Activated CD8-positive, alpha-beta memory T cell treated with anti-CD3 and anti-CD28 coated beads, Interleukin-2, amount 10 ng/mL, durations not matched to agents 7 days and 5 days (primary cell): ENCODE measurements around the gene CFAP161. TPM values are rescaled to one million over a fixed set of nuclear protein-coding genes. Genes with fewer than 3 reads are reported as not detected.

Experiments used
- ATAC-seq: fragments of 150-1000 bp; cut with Tn5 transposase; one replicate; pipeline ENCODE4 v1.10.0; 2021; ENCODE audit warnings: moderate library complexity
- CTCF ChIA-PET: fragments of 350-600 bp; sonication (Branson Sonifier 250); formaldehyde crosslinking; loops from one replicate; lab custom pipeline; 2021; ENCODE audit warnings: antibody characterized with exemption; lab: Charles Lee
- DNase-seq: peaks from one replicate; pipeline ENCODE4 v3.0.0-alpha.2; 2020
- H3K27ac Mint-ChIP-seq: one replicate; pipeline ENCODE4 v1.8.0; 2021; ENCODE audit warnings: mild to moderate bottlenecking, mixed read lengths
- H3K27me3 Mint-ChIP-seq: one replicate; pipeline ENCODE4 v1.8.0; 2021; ENCODE audit warnings: mixed read lengths
- H3K36me3 Mint-ChIP-seq: one replicate; pipeline ENCODE4 v1.8.0; 2021; ENCODE audit warnings: mild to moderate bottlenecking, mixed read lengths
- H3K4me1 Mint-ChIP-seq: one replicate; pipeline ENCODE4 v1.8.0; 2021; ENCODE audit warnings: mixed read lengths
- H3K4me3 Mint-ChIP-seq: one replicate; pipeline ENCODE4 v1.8.0; 2021; ENCODE audit warnings: mild to moderate bottlenecking, moderate library complexity, mixed read lengths
- H3K9me3 Mint-ChIP-seq: one replicate; pipeline ENCODE4 v1.8.0; 2022; ENCODE audit warnings: low read depth, mixed read lengths
- total RNA-seq, 2 experiments: library from RNA; stranded (reverse); gene quantifications; one replicate each; pipeline ENCODE4 v1.2.3, GENCODE V29; 2021

CFAP161 gene
- total RNA-seq, 2 experiments from 2014 or later: not detected

- DNase-seq (no peak), ATAC-seq (no peak)
- Mint-ChIP-seq H3K9me3 (no peaks in the 10 kb centered on the region), H3K36me3 (no peaks in the 10 kb centered on the region), H3K4me1 (peaks cover 14% of the 10 kb centered on the region), H3K4me3 (no peak overlapping the region), H3K27ac (no peak overlapping the region), H3K27me3 (peaks cover 69% of the 10 kb centered on the region)
- CTCF ChIA-PET: interaction anchor here (1.0 to 20.6 kb wide), 2 partner anchors 9 to 169 kb away, joined by 3 to 276 read pairs; no protein-coding TSS in a partner anchor
Measured at GRCh38 chr15:81097116-81097889, 36.8 kb upstream of the CFAP161 start.

GRCh38 chr15:81097890-81098280, 36.2 kb upstream of the CFAP161 start:
- Mint-ChIP-seq H3K36me3 (no peaks in the 10 kb centered on the region), H3K4me3 (no peak overlapping the region), H3K9me3 (no peaks in the 10 kb centered on the region), H3K27me3 (peaks cover 66% of the 10 kb centered on the region), H3K4me1 (peaks cover 14% of the 10 kb centered on the region), H3K27ac (no peak overlapping the region)
- DNase-seq (no peak), ATAC-seq (no peak)
- CTCF ChIA-PET: interaction anchor here (1.0 to 20.6 kb wide), 2 partner anchors 9 to 169 kb away, joined by 3 to 276 read pairs; no protein-coding TSS in a partner anchor

- Mint-ChIP-seq H3K36me3 (no peaks in the 10 kb centered on the region), H3K9me3 (no peaks in the 10 kb centered on the region), H3K27me3 (peaks cover 63% of the 10 kb centered on the region), H3K4me3 (no peak overlapping the region), H3K27ac (no peak overlapping the region), H3K4me1 (peaks cover 14% of the 10 kb centered on the region)
- no peak for DNase-seq
- no peak for ATAC-seq
- CTCF ChIA-PET: interaction anchor here (20.6 kb wide), 1 partner anchor 168 kb away, joined by 276 read pairs; no protein-coding TSS in a partner anchor
Measured at GRCh38 chr15:81098349-81098748, 35.7 kb upstream of the CFAP161 start.

GRCh38 chr15:81098861-81099651, 35.0 kb upstream of the CFAP161 start:
- ATAC-seq: no peak
- H3K4me3 Mint-ChIP-seq: no peak overlapping the region
- DNase-seq: no peak
- no peak overlapping the region for H3K27ac Mint-ChIP-seq
- H3K36me3 Mint-ChIP-seq: no peaks in the 10 kb centered on the region
- peaks cover 64% of the 10 kb centered on the region for H3K27me3 Mint-ChIP-seq
- H3K9me3 Mint-ChIP-seq: no peaks in the 10 kb centered on the region
- peaks cover 14% of the 10 kb centered on the region for H3K4me1 Mint-ChIP-seq
- CTCF ChIA-PET: interaction anchor here (0.8 to 20.6 kb wide), 3 partner anchors 10 to 167 kb away, joined by 3 to 276 read pairs (median 4); no protein-coding TSS in a partner anchor

- CTCF ChIA-PET: interaction anchor here (20.6 kb wide), 1 partner anchor 164 kb away, joined by 276 read pairs; no protein-coding TSS in a partner anchor
- no peaks in the 10 kb centered on the region for H3K9me3 Mint-ChIP-seq
- DNase-seq: no peak
- no peaks in the 10 kb centered on the region for H3K36me3 Mint-ChIP-seq
- no peak overlapping the region for H3K27ac Mint-ChIP-seq
- H3K4me1 Mint-ChIP-seq: peaks cover 17% of the 10 kb centered on the region
- H3K27me3 Mint-ChIP-seq: peaks cover 52% of the 10 kb centered on the region
- no peak for ATAC-seq
- H3K4me3 Mint-ChIP-seq: no peak overlapping the region
Measured at GRCh38 chr15:81101894-81102815, 31.9 kb upstream of the CFAP161 start.

- H3K27ac Mint-ChIP-seq: no peak overlapping the region
Measured at GRCh38 chr15:81103857-81104256, 30.2 kb upstream of the CFAP161 start.

GRCh38 chr15:81105545-81105944, 28.5 kb upstream of the CFAP161 start:
- no peaks in the 10 kb centered on the region for H3K9me3 Mint-ChIP-seq
- H3K36me3 Mint-ChIP-seq: no peaks in the 10 kb centered on the region
- H3K4me3 Mint-ChIP-seq: no peak overlapping the region
- no peak for ATAC-seq
- H3K27me3 Mint-ChIP-seq: peaks cover 51% of the 10 kb centered on the region
- peaks cover 6% of the 10 kb centered on the region for H3K4me1 Mint-ChIP-seq
- DNase-seq: no peak
- CTCF ChIA-PET: interaction anchor here (0.6 to 20.6 kb wide), 7 partner anchors 13 to 161 kb away, joined by 3 to 276 read pairs (median 4); partner anchors contain the start of gene TLNRD1
- no peak overlapping the region for H3K27ac Mint-ChIP-seq

More at GRCh38 chr15:81103857-81104256, 30.2 kb upstream of the CFAP161 start:
- H3K4me1 Mint-ChIP-seq: peaks cover 11% of the 10 kb centered on the region
- peaks cover 48% of the 10 kb centered on the region for H3K27me3 Mint-ChIP-seq
- no peaks in the 10 kb centered on the region for H3K9me3 Mint-ChIP-seq
- no peak for DNase-seq
- no peak overlapping the region for H3K4me3 Mint-ChIP-seq
- ATAC-seq: no peak
- H3K36me3 Mint-ChIP-seq: no peaks in the 10 kb centered on the region
- CTCF ChIA-PET: interaction anchor here (1.0 to 20.6 kb wide), 3 partner anchors 9 to 172 kb away, joined by 3 to 276 read pairs (median 6); no protein-coding TSS in a partner anchor

- peaks cover 59% of the 10 kb centered on the region for H3K27me3 Mint-ChIP-seq
- CTCF ChIA-PET: interaction anchor here (0.7 to 20.6 kb wide), 20 partner anchors 9 to 294 kb away, joined by 3 to 276 read pairs (median 4); partner anchors contain the start of gene TLNRD1
Measured at GRCh38 chr15:81106560-81106959, 27.5 kb upstream of the CFAP161 start.

GRCh38 chr15:81107889-81108288, 26.2 kb upstream of the CFAP161 start:
- H3K4me3 Mint-ChIP-seq: no peak overlapping the region
- H3K27ac Mint-ChIP-seq: no peak overlapping the region
- CTCF ChIA-PET: interaction anchor here (0.8 to 20.6 kb wide), 13 partner anchors 8 to 168 kb away, joined by 3 to 276 read pairs (median 4); partner anchors contain the start of gene TLNRD1
- peaks cover 57% of the 10 kb centered on the region for H3K27me3 Mint-ChIP-seq
- H3K36me3 Mint-ChIP-seq: no peaks in the 10 kb centered on the region
- DNase-seq (no peak), ATAC-seq (no peak)
- peaks cover 15% of the 10 kb centered on the region for H3K4me1 Mint-ChIP-seq
- no peaks in the 10 kb centered on the region for H3K9me3 Mint-ChIP-seq

More at GRCh38 chr15:81106560-81106959, 27.5 kb upstream of the CFAP161 start:
- DNase-seq (peak; percentile 57), ATAC-seq (peak; percentile 51)
- Mint-ChIP-seq H3K9me3 (no peaks in the 10 kb centered on the region), H3K4me1 (peaks cover 13% of the 10 kb centered on the region), H3K27ac (no peak overlapping the region), H3K36me3 (no peaks in the 10 kb centered on the region), H3K4me3 (no peak overlapping the region)

GRCh38 chr15:81108427-81108826, 25.6 kb upstream of the CFAP161 start:
- H3K36me3 Mint-ChIP-seq: no peaks in the 10 kb centered on the region
- peaks cover 15% of the 10 kb centered on the region for H3K4me1 Mint-ChIP-seq
- no peak overlapping the region for H3K4me3 Mint-ChIP-seq
- no peak overlapping the region for H3K27ac Mint-ChIP-seq
- CTCF ChIA-PET: interaction anchor here (0.8 to 20.6 kb wide), 15 partner anchors 9 to 167 kb away, joined by 3 to 276 read pairs (median 4); partner anchors contain the start of gene TLNRD1
- no peaks in the 10 kb centered on the region for H3K9me3 Mint-ChIP-seq
- H3K27me3 Mint-ChIP-seq: peaks cover 62% of the 10 kb centered on the region
- ATAC-seq (no peak), DNase-seq (no peak)

GRCh38 chr15:81111018-81111417, 23.1 kb upstream of the CFAP161 start:
- no peaks in the 10 kb centered on the region for H3K9me3 Mint-ChIP-seq
- H3K27ac Mint-ChIP-seq: no peak overlapping the region
- no peaks in the 10 kb centered on the region for H3K36me3 Mint-ChIP-seq
- CTCF ChIA-PET: interaction anchor here (0.9 to 20.6 kb wide), 3 partner anchors 45 to 155 kb away, joined by 3 to 276 read pairs (median 4); no protein-coding TSS in a partner anchor
- ATAC-seq (no peak), DNase-seq (no peak)
- peaks cover 68% of the 10 kb centered on the region for H3K27me3 Mint-ChIP-seq
- H3K4me1 Mint-ChIP-seq: peaks cover 12% of the 10 kb centered on the region
- no peak overlapping the region for H3K4me3 Mint-ChIP-seq
